Retinal pigment epithelial cell (primary cell): ENCODE results near the gene CALU.

Experiments used
- DNase-seq: peaks from one replicate; pipeline ENCODE4 v3.0.0-alpha.2; 2010; ENCODE audit warnings: low read depth
- H3K4me3 ChIP-seq: 2 replicates; pipeline ENCODE4 v1.5.1; 2011; ENCODE audit warnings: mild to moderate bottlenecking, low read length, control low read depth, moderate library complexity
- TF ChIP-seq, protein P1 (sequence below): conservative IDR thresholded peaks from 2 replicates; pipeline ENCODE4 v1.5.1; 2011; ENCODE audit warnings: low read depth, low read length, control low read depth, inconsistent platforms

CALU gene

DNA sequence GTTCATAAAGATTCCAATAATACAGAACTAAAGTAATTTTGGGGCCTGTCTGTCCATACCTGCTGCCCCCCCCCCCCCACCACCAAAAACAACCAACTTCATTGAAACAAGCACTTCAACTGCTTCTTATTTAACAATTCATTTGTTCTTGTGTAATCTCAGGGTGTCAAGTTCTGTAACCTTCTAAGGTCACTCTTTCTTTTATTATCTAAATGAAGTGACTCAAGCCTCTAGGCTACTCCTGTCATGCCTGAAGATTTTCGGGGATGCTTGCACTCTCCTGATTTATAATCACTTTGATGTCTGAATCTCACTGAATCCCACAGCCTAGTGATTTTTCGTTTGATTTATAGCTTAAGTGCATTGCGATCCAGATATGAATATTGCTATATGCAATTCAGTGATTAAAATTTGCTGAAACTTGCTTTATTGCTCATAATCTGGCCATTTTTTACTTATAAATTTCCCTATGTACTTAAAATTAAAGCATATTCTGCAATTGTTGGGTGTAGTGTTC, 39.9 kb upstream of the CALU start:
- TF ChIP-seq, protein P1, sequence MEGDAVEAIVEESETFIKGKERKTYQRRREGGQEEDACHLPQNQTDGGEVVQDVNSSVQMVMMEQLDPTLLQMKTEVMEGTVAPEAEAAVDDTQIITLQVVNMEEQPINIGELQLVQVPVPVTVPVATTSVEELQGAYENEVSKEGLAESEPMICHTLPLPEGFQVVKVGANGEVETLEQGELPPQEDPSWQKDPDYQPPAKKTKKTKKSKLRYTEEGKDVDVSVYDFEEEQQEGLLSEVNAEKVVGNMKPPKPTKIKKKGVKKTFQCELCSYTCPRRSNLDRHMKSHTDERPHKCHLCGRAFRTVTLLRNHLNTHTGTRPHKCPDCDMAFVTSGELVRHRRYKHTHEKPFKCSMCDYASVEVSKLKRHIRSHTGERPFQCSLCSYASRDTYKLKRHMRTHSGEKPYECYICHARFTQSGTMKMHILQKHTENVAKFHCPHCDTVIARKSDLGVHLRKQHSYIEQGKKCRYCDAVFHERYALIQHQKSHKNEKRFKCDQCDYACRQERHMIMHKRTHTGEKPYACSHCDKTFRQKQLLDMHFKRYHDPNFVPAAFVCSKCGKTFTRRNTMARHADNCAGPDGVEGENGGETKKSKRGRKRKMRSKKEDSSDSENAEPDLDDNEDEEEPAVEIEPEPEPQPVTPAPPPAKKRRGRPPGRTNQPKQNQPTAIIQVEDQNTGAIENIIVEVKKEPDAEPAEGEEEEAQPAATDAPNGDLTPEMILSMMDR: no peak
- no peak overlapping the region for H3K4me3 ChIP-seq
- no peak for DNase-seq

GRCh38 chr7:128699895-128700294, 39.3 kb upstream of the CALU start:
- H3K4me3 ChIP-seq: no peak overlapping the region
- DNase-seq: no peak
- TF ChIP-seq, protein P1: no peak

GRCh38 chr7:128701062-128701785, 37.9 kb upstream of the CALU start:
- TF ChIP-seq, protein P1: no peak
- no peak for DNase-seq
- no peak overlapping the region for H3K4me3 ChIP-seq

- no peak overlapping the region for H3K4me3 ChIP-seq
- TF ChIP-seq, protein P1: no peak
- no peak for DNase-seq
Observed at GRCh38 chr7:128703609-128704241, 35.4 kb upstream of the CALU start.

- H3K4me3 ChIP-seq: no peak overlapping the region
- TF ChIP-seq, protein P1: no peak
- DNase-seq: no peak
Observed at GRCh38 chr7:128705891-128706333, 33.2 kb upstream of the CALU start.

GRCh38 chr7:128707752-128708151, 31.4 kb upstream of the CALU start:
- DNase-seq: no peak

More at GRCh38 chr7:128707752-128708151, 31.4 kb upstream of the CALU start:
- TF ChIP-seq, protein P1: no peak
- no peak overlapping the region for H3K4me3 ChIP-seq
